ENCODE measurements around the gene PITPNM2.

PITPNM2 gene

GRCh38 chr12:123148223-123148622 is 2.7 kb downstream of the PITPNM2 start:
- no peak for TF ChIP-seq CTCF (IDR thresholded peaks at IDR 0.05; ENCODE audit: low read depth, low read length, missing control alignments)
- H3K4me3 ChIP-seq (replicated peaks; ENCODE audit: low read depth, low read length): no peak overlapping the region
- DNase-seq (ENCODE audit: extremely low read depth, low read depth): no peak

- no peak overlapping the region for H3K4me3 ChIP-seq (replicated peaks; ENCODE audit: low read depth, low read length)
- no peak for TF ChIP-seq CTCF (IDR thresholded peaks at IDR 0.05; ENCODE audit: low read depth, low read length, missing control alignments)
- DNase-seq (ENCODE audit: extremely low read depth, low read depth): no peak
These were observed 5.7 kb downstream of the PITPNM2 start for GRCh38 chr12:123145211-123145610.

- no peak overlapping the region for H3K4me3 ChIP-seq (replicated peaks; ENCODE audit: low read depth, low read length)
- TF ChIP-seq CTCF (IDR thresholded peaks at IDR 0.05; ENCODE audit: low read depth, low read length, missing control alignments): no peak
- DNase-seq (ENCODE audit: extremely low read depth, low read depth): no peak
These were observed 7.0 kb downstream of the PITPNM2 start for GRCh38 chr12:123143736-123144461.

- TF ChIP-seq CTCF (IDR thresholded peaks at IDR 0.05; ENCODE audit: low read depth, low read length, missing control alignments): no peak
- DNase-seq (ENCODE audit: extremely low read depth, low read depth): no peak
- no peak overlapping the region for H3K4me3 ChIP-seq (replicated peaks; ENCODE audit: low read depth, low read length)
These were observed 7.8 kb downstream of the PITPNM2 start for GRCh38 chr12:123142921-123143735.

GRCh38 chr12:123142518-123142840 is 8.4 kb downstream of the PITPNM2 start:
- no peak for DNase-seq (ENCODE audit: extremely low read depth, low read depth)
- no peak overlapping the region for H3K4me3 ChIP-seq (replicated peaks; ENCODE audit: low read depth, low read length)
- no peak for TF ChIP-seq CTCF (IDR thresholded peaks at IDR 0.05; ENCODE audit: low read depth, low read length, missing control alignments)

- no peak overlapping the region for H3K4me3 ChIP-seq (replicated peaks; ENCODE audit: low read depth, low read length)
- no peak for TF ChIP-seq CTCF (IDR thresholded peaks at IDR 0.05; ENCODE audit: low read depth, low read length, missing control alignments)
- peak; percentile 38 for DNase-seq (ENCODE audit: extremely low read depth, low read depth)
These were observed 9.0 kb downstream of the PITPNM2 start for GRCh38 chr12:123141615-123142517.
